Stimulated activated CD8-positive, alpha-beta memory T cell treated with anti-CD3 and anti-CD28 coated beads, Interleukin-7, amount 100 ng/mL, for 4 hours (primary cell): ENCODE results near the gene ZDHHC11B.
"Not testable (repeated sequence)": the region's sequence is repeated elsewhere in the genome, so short reads cannot be mapped to it uniquely, and the experiment has no call there.

Experiments used
- DNase-seq, 2 donors: peaks; one replicate each; pipeline ENCODE4 v3.0.0-alpha.2; 2020; ENCODE audit warnings: low read depth in 2 of 2

The ZDHHC11B gene

GRCh38 chr5:784428-785177 is at the start of gene ZDHHC11B:
Gene ZDHHC11B (minus strand): TSS chr5:784729. CDS start chr5:766919, 17,810 bp downstream.
- DNase-seq = peak; percentile 84 to 89

GRCh38 chr5:834013-834412 is 49.5 kb upstream of the ZDHHC11B start:
- not testable (repeated sequence) for DNase-seq

- DNase-seq = not testable (repeated sequence)
Measured at GRCh38 chr5:828194-828593, 43.7 kb upstream of the ZDHHC11B start.

- DNase-seq = not testable (repeated sequence)
Measured at GRCh38 chr5:825544-825943, 41.0 kb upstream of the ZDHHC11B start.

- DNase-seq = no peak
Measured at GRCh38 chr5:821504-821903, 37.0 kb upstream of the ZDHHC11B start.

- no peak for DNase-seq
Measured at GRCh38 chr5:820245-820644, 35.7 kb upstream of the ZDHHC11B start.

- DNase-seq = no peak
Measured at GRCh38 chr5:819078-819477, 34.5 kb upstream of the ZDHHC11B start.

GRCh38 chr5:816176-816575 is 31.6 kb upstream of the ZDHHC11B start:
- no peak for DNase-seq

GRCh38 chr5:815449-815848 is 30.9 kb upstream of the ZDHHC11B start:
- DNase-seq = no peak

GRCh38 chr5:813575-813974 is 29.0 kb upstream of the ZDHHC11B start:
- not testable (repeated sequence) for DNase-seq

- DNase-seq = not testable (repeated sequence)
Measured at GRCh38 chr5:811384-811783, 26.9 kb upstream of the ZDHHC11B start.

GRCh38 chr5:807719-808514 is 23.4 kb upstream of the ZDHHC11B start:
- not testable (repeated sequence) for DNase-seq

- DNase-seq = no peak
Measured at GRCh38 chr5:801472-801871, 16.9 kb upstream of the ZDHHC11B start.

- not testable (repeated sequence) for DNase-seq
Measured at GRCh38 chr5:801055-801454, 16.5 kb upstream of the ZDHHC11B start.

- DNase-seq = not testable (repeated sequence)
Measured at GRCh38 chr5:798505-799138, 14.1 kb upstream of the ZDHHC11B start.

- DNase-seq = not testable (repeated sequence)
Measured at GRCh38 chr5:797986-798385, 13.5 kb upstream of the ZDHHC11B start.

GRCh38 chr5:795873-796272 is 11.3 kb upstream of the ZDHHC11B start:
- not testable (repeated sequence) for DNase-seq

- not testable (repeated sequence) for DNase-seq
Measured at GRCh38 chr5:794948-795347, 10.4 kb upstream of the ZDHHC11B start.

- not testable (repeated sequence) for DNase-seq
Measured at GRCh38 chr5:788703-789102, 4.2 kb upstream of the ZDHHC11B start.

GRCh38 chr5:787857-788233 is 3.3 kb upstream of the ZDHHC11B start:
- not testable (repeated sequence) for DNase-seq

- not testable (repeated sequence) for DNase-seq
Measured at GRCh38 chr5:787224-787856, 2.8 kb upstream of the ZDHHC11B start.

GRCh38 chr5:785181-785705 is 714 bp upstream of the ZDHHC11B start:
- not testable (repeated sequence) for DNase-seq
